ENCODE data around the gene ZFPM1.
A peak's percentile ranks its signal among the peaks of the same experiment; 100 is the strongest.
"Not testable (repeated sequence)": the region's sequence is repeated elsewhere in the genome, so short reads cannot be mapped to it uniquely, and the experiment has no call there.

Gene ZFPM1

DNA sequence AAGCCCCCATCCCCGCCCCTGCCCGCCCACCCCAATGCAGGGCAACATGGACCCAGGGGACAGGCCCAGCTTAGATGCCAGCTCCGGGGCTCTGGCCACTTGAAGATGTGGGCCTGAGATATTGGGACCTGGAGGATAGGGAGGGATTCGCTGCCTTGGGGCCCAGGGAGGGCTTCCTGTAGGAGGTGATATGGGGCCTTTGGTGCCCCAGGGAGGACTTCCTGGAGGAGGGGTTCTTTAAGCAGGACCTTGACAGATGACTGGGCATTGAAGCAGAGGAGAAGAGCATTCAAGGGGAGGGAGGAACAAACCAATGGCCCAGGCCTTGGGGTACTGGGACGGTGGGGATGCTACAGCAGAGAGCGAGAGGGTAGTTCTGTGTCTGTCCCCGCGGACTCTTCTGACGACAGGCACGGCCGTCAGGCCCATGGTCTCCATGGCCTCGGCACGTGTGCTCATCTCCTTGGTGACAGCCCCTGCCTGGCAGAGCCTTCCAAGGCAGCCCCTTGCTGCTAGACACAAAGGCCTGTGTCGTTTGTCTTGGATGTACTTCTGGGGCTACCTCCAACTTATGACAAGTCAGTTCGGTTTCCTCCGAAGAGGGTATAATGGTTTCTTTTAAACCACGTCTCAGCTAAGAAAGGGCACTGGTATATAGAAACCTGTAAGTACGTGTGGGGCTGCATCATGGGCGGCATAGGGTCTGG, 61.6 kb downstream of the ZFPM1 start:
- no peak for DNase-seq (ENCODE audit: low read depth)

DNA sequence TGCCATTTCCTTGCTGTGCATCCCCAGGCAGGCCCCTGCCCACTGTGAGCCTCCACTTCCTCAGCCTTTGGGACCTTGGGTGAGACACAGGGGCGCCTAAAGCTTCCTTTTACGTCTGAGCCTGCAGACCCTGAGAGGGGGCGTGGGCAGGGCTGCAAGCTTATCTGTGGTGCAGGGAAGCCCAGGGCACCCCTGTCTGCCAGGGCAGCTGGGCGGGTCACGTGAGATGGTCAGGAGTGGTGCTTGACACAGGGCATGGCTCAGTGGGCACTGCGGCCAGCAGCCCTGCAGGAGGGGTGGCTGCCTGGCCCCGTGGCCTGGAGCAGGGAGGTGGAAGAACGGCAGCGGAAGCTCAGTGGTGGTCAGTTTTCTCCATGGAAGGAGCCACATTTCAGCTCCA, 62.3 kb downstream of the ZFPM1 start:
- no peak for DNase-seq (ENCODE audit: low read depth)

DNA sequence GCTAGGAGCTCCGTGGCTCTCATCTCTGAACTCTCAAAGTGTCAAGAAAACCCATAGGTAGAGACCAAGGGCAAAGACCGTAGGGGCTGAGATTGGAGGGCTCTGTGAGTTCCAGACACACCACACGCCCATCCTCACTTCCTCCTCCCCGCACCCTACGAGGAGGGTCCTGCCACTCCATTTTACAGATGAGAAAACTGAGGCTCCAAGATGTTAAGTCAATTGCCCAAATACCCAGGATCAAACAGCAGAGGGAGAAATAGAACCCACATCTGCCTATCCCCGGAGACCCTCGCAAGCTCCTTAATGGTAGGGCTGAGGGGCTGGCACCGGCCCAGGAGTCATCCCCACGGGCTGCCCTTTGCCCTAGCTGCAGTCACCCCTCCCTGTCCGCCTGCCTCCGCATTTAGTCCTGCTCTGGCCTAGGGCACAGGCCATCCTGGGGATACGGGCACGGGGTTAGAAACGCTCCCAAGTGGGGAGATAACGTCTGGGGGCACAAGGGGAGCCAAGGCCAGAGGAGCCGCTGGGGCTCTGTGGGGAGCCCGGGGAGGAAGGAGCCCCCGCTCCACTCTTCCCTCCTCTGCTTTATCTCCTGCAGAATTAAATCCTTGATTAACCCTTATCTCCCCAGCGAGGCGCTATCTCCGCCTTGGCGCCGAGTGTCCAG, 63.0 kb downstream of the ZFPM1 start:
- DNase-seq (ENCODE audit: low read depth), result no peak

- no peak for DNase-seq (ENCODE audit: low read depth)
These were observed 63.6 kb downstream of the ZFPM1 start for GRCh38 chr16:88516601-88517061.

DNA sequence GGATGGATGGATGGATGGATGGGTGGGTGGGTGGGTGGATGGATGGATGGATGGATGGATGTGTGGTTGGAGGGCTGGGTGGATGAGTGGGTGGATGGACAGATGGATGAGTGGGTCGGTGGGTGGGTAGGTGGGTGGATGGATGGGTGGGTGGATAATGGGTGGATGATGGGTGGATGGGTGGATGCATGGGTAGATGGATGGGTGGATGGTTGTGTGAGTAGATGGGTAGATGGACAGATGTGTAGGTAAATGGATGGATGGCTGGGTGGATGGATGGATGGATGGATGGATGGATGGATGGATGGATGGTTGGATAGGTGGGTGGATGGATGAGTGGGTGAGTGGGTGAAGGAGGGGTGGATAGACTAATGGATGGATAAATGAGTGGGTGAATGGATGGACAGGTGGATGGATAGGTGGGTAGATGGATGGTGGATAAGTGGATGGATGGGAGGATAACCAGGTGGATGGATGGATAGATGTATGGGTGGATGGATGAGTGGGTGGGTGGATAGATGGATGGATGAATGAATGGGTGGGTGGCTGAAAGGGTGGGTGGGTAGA, 64.2 kb downstream of the ZFPM1 start:
- not testable (repeated sequence) for DNase-seq (ENCODE audit: low read depth)

DNA sequence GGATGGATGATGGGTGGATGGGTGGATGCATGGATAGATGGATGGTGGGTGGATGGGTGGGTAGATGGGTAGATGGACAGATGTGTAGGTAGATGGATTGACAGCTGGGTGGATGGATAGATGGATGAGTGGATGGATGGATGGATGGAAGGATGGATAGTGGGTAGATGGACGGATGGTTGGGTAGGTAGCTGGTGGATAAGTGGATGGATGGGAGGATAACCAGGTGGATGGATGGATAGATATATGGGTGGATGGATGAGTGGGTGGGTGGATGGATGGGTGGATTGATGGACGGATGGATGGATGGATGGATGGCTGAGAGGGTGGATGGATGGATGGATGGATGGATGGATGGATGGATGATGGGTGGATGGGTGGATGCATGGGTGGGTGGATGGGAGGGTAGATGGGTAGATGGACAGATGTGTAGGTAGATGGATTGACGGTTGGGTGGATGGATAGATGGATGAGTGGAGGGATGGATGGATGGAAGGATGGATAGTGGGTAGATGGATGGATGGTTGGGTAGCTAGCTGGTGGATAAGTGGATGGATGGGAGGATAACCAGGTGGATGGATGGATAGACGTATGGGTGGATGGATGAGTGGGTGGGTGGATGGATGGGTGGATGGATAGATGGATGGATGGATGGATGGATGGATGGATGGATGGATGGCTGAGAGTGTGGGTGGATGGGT, 65.5 kb downstream of the ZFPM1 start:
- not testable (repeated sequence) for DNase-seq (ENCODE audit: low read depth)

DNA sequence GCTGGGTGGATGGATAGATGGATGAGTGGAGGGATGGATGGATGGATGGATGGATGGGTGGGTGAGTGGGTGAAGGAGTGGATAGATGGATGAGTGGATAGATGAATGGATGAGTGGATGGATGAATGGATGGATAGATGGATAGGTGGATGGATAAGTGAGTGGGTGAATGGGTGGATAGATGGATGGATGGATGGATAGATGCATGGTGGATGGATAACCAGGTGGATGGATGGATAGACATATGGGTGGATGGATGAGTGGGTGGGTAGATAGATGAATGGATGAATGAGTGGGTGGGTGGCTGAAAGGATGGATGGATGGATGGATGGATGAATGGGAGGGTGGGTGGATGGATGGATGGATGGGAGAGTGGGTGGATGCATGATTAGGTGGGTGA, 66.2 kb downstream of the ZFPM1 start:
- no peak for DNase-seq (ENCODE audit: low read depth)

DNA sequence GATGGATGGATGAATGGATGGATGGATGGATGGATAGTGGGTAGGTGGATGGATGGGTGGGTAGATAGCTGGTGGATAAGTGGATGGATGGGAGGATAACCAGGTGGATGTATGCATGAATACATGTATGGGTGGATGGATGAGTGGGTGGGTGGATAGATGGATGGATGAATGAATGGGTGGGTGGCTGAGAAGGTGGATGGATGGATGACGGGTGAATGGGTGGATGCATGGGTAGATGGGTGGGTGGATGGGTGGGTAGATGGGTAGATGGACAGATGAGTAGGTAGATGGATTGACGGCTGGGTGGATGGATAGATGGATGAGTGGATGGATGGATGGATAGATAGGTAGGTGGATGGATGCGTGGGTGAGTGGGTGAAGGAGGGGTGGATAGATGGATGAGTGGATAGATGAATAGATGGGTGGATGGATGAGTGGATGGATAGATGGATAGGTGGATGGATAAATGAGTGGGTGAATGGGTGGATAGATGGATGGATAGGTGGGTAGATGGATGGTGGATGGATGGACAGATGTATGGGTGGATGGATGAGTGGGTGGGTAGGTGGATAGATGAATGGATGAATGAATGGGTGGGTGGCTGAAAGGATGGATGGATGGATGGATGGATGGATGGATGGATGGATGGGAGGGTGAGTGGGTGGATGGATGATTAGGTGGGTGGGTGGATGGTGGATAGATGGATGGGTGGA, 67.0 kb downstream of the ZFPM1 start:
- no peak for DNase-seq (ENCODE audit: low read depth)

DNA sequence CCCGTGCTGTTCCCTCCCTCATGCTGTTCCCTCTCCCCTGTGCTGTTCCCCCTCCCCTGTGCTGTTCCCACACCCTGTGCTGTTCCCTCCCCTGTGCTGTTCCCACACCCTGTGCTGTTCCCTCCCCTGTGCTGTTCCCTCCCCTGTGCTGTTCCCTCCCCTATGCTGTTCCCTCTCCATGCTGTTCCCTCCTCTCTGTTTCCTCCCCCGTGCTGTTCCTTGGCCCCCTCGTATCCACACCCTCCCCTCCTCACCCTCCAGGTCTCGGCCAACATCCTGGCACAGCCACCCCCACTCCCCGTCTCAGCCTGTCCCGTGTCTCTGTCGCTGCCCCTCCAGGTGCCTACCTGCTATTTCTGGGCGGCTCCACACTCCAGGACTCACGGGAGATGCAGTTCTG, 68.6 kb downstream of the ZFPM1 start:
- no peak for DNase-seq (ENCODE audit: low read depth)

GRCh38 chr16:88522276-88522949, 69.3 kb downstream of the ZFPM1 start:
- DNase-seq (ENCODE audit: low read depth), result no peak

DNA sequence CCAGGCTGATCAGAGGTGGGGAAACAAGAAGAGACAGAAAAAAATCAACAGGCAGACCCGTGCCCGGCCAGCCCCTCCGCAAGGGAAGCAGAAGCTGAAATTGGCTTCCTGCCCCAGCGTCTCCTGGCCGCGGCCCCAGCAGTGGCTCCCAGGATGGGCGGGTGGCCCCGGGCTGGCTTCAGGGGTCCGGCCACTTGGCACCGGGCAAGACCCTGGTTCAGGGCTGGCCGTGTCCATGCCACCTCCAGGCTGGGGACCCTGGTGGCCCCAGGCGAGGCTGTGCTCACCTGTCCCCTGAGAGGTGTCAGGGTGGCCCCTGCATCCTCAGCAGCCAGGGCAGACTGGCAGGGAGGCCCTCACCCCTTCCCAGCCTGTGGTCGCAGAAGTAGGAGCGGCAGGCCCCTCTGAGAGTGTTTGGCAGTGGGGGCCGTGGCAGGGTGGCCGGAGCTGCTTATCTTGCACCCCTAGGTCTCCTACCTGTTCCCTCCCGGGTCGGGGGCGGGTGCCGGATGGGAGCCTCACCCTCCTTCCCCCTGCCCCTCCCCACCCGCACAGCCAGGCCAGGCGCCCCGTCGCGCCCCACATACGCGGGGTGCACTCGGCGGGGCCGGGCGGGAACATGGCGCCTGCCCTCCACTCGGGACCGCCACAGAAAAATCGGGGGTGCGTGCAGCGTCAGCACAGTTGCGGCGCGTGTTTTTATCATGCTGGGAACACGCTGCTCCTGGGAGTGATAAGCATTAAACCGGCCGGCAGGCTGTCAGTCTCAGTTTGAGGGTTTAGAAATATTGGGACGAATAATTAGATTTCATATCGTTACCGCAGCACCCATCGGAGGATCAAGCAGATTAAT, 70.5 kb downstream of the ZFPM1 start:
- no peak for DNase-seq (ENCODE audit: low read depth)

DNA sequence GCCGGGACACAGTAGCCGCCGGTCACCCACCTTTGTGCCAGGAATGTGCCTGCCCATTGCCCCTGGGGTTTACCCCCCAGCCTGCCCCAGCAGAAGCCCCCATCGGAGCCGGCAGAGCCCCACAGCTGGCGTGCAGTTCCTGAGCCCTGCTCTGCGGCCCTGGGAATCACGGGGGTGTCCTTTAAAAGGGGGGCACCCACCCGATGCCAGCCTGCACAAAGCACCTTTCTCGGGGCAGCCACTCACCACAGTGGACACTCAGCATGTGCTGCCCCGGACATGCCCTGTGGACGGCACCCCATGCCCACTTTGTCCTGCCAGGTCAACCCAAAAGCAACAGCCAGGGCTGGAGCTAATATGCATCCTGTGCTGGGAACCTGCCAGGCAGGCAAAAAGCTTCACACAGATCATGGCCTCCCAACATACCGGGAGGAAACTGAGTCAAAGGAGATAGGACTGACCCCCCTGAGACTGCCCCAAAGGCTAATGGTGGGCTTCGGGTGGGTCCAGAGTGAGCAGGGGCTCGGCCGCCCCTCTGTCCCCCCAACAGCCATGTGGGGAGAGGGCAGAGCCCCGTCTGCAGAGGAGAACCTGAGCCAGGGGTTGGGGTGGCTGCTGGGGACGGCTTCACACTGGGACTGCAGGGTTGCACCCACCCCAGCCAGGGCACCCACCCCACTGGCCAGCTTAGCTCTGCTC, 71.3 kb downstream of the ZFPM1 start:
- no peak for DNase-seq (ENCODE audit: low read depth)

- no peak for DNase-seq (ENCODE audit: low read depth)
These were observed 72.0 kb downstream of the ZFPM1 start for GRCh38 chr16:88524973-88525662.

DNA sequence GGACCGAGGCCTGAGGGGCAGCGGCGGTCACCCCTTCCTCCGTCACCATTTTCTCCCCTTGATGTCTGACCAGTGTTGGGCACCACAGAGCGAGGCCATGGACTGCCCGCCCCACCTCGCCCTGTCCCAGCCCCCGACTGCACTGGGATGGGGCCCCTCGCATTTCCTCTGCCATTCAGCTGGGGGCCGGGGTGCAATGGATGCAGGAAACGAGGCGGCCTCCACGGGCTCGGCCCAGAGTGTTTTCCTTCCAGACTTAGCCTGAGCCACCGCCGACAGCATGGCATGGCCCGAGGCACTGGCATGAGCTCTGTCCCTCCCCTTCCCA, 72.5 kb downstream of the ZFPM1 start:
- DNase-seq (ENCODE audit: low read depth), result no peak

DNA sequence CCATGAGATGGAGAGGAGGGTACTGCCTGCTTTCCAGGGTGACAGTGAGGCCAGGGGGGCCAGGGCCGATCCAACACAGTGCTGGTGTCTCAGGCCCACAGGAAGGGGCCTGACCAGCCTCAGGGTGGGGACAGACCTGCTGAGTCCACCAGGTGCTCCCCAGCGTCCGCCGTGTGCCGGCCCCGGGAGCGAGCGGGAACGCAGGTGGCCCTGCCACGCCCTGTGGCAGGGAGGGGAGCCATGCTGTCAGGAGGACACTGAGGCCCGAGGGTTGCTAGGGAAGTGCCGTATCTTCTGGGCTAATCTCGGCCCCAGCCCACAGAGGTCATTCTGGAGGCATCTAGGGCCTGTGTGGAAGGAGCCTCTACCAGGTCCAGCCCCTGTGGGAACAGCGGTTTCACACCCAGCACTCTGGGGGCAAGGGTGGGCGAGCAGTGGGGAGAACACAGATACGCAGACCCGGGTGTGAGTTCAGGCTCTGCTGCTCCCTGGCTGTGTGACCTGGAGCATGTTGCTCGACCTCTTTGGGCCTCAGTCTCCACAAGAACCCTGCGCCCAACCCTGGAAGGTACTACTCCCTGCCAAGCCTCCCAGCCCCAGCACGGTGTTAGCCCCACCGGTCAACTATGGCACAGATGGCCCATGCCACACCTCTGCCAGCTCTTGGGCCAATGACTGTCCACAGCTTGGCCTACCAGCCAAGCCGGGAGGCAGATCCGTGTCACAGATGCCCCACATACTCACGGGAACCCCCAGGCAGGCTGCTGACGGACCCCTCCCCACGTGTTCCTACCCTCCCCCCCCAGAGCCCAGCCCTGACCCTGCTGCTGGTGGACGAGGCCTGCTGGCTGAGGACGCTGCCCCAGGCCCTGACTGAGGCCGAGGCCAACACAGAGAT, 73.2 kb downstream of the ZFPM1 start:
- DNase-seq (ENCODE audit: low read depth), result no peak

- no peak for DNase-seq (ENCODE audit: low read depth)
These were observed 73.8 kb downstream of the ZFPM1 start for GRCh38 chr16:88526906-88527185.

GRCh38 chr16:88527186-88527936, 74.3 kb downstream of the ZFPM1 start:
- peak; percentile 36 for DNase-seq (ENCODE audit: low read depth)

Measured in fibroblast of the conjunctiva (primary cell).